ENCODE results near the gene NAT14.
"Not testable (repeated sequence)": the region's sequence is repeated elsewhere in the genome, so short reads cannot be mapped to it uniquely, and the experiment has no call there.

Gene NAT14

DNA sequence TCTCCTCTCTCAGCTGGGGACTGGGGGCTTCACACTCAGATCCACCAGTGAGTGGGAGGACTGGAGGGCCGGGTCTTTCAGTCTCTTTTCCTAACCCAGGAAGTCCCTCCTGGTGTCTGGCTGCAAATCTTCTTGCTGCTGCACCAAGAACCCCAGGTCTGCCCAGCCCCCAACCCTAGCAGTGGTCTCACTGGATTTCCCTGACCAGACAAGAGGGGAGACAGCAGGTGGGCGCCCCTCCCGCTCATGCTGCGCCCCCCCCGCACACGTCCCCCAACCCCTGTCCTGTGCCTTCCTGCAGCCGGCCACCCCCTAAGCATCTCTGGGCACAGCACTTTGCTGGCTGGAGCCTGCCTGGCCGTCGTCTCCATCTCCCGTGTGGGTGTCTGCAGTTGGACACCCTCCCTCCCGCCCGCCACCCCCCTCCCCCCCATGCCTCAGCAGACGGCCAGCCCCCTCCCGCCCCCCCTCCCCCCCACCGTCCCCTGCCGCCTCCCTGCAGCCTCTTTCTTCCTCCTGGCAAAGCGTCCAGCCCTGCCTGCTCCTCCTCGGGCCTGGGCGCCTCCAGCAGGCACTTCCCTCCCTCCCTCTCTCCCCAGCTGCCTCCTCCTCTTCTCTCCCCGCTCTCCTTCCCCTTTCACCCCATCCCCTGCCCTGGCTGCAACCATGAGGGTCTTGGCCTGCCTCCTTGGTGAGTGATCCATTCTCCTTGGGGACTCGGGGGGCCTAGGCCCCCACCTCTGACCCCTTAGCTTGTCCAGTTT lies 3.1 kb downstream of the NAT14 start, which contains the start of gene SSC5D:
TSS of gene SSC5D (plus strand) at position 513 of the 764 bp plus-strand sequence. CDS start at position 667, 154 bp downstream.
- DNase-seq, result no peak

DNA sequence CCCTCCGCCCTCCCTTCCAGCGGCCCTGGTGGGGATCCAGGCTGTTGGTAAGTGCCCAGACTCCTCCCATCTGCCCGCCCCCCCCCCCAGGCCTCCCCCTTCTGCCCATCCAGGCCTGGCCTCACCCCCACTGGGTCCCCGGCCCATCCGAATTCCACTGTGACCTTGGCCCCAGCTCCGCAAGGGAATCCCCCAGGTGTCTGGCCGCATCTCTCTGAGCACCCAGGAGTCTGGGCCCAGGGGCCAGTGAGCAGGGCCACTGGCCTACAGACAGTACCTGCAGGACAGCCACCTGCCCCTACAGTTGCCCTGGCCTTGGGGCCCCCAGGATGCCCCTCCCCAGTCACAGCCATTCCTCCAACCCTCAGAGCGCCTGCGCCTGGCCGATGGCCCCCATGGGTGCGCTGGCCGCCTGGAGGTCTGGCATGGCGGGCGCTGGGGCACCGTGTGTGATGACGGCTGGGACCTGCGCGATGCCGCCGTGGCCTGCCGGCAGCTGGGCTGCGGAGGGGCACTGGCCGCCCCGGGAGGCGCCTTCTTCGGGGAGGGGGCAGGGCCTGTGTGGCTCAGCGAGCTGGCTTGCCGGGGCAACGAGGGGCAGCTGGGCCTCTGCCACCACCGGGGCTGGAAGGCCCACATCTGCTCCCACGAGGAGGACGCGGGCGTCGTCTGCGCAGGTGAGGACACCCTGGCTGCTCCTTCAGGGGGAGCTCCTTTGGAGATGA lies 4.2 kb downstream of the NAT14 start:
- no peak for DNase-seq

DNA sequence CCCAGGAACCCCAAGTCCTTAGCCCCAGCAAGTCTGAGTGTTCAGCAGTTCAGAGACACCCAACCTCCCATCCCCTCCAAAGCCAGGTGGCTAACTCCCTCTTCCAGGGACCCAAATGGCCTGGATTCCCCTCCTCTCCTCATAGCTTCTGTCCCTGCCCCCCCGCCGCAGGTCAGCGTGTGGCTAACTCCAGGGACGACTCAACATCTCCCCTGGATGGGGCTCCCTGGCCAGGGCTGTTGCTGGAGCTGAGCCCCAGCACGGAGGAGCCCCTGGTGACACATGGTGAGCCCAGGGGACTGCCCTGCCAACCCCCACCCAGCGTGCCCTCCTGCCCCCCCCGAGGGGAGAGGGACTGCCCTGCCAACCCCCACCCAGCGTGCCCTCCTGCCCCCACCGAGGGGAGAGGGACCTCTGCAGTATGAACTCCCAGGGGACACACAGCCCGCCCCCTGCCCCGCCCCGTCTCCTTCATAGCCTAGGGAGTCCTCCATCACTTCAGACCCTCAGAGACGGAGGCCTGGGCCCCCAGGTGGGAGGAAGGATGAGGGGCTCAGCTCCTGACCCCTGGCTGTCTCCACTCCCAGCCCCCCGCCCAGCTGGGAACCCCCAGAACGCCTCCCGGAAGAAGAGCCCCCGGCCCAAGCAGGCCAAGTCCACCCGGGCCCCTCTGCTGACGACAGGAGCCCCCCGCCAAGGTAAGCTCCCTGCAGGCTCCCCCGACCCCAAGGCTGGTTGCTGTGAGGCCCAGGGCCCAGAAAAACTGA lies 4.9 kb downstream of the NAT14 start:
- no peak for DNase-seq

DNA sequence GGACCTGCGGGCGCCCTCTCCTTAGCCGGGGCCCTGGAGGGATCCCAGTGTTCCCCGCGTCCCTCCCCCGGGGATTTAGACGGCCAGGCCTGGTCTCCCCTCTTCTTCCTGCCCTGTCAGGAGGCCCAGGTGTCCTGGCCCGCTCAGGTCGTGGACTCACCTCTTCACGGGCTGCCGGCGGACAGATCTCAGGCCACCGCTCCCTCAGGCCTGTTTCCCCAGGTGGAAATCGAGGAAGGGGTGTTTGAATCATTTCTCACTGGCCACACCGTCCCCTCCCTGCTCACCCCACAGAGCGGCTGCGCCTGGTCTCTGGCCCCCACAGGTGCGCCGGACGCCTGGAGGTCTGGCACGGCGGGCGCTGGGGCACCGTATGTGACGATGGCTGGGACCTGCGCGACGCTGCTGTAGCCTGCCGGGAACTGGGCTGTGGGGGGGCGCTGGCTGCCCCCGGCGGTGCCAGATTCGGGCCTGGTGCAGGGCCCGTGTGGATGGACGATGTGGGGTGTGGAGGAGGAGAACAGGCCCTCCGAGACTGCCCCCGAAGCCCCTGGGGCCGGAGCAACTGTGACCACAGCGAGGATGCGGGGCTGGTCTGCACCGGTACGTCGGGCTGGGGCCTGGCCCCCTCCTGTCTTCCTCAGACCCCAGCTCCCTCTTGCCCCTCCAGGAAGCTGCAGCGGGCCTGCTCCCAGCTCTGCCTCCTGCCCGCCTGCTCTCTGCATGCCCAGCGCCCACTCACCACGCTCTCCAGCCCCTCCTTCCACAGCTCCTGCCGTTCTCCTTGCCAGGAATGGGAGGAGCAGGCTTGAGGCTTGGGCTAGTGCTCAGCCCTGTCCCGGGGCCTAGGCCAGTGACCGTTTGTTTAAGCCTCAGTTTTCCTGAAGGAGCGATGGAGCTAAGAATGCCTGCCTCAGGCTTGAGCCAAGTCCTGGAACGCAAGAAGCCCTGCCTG lies 5.8 kb downstream of the NAT14 start:
- no peak for DNase-seq

DNA sequence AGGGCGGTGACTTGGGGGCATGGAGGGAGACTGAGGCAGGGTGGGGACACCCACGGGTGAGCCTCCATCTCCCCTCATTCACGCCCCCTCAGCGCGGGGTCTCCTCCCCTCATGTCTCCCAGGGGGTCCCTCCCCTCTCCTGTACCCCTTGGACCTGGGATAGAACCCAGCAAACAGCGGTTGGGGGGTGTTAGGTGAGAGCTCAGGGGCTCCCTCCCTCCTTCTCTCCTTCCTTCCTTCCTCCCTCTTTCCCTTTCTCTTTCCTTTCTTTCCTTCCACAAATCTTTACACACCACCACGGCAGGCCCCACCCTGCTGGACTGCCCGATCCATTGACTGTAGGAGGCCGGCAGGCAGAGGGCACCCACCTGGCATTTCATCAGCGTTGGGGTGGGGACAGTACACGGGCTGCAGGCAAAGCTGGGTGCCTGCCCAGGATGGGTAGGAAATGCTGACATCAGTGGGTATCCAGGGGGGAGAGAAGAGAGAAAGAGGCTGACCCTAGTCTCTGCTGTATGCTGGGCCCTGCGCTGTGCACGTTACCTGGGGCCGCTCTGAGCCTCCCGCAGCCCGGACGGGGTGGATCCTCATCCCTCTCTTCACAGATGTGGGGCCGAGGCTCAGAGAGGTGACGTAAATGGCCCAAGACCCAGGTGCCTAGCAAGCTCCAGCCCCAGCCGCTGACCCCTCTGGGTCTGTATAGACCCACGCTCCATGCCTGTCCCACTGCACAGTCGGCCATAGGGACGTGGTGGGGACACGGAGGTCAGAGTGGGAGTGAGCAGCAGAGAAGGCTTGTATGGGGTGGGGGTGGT lies 6.8 kb downstream of the NAT14 start:
- DNase-seq, result no peak

DNA sequence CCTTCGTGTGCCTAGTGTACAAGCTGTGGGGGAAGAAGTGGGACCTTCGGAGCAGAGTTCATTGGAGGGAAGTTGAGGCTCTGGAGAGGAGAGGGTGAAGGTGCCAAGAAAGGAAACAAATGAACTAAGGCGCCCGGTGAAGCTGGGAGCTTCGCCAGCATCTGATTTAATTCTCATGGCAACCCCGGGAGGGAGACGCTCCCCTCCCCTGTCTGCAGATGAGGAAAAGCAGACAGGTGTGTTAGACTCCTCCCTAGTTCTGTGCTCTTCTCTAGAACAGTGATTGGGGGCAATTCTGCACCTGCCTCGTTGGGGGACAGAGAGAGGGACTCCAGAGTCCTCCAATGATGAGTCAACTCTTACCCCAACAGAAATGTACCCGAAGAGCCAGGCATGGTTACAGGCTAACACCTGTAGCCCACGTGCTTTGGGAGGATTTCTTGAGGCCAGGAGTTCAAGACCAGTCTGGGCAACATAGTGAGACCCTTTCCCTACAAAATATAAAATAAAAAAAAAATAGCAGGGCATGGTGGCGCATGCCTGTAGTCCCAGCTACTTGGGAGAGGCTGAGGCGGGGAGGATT lies 7.5 kb downstream of the NAT14 start:
- no peak for DNase-seq

DNA sequence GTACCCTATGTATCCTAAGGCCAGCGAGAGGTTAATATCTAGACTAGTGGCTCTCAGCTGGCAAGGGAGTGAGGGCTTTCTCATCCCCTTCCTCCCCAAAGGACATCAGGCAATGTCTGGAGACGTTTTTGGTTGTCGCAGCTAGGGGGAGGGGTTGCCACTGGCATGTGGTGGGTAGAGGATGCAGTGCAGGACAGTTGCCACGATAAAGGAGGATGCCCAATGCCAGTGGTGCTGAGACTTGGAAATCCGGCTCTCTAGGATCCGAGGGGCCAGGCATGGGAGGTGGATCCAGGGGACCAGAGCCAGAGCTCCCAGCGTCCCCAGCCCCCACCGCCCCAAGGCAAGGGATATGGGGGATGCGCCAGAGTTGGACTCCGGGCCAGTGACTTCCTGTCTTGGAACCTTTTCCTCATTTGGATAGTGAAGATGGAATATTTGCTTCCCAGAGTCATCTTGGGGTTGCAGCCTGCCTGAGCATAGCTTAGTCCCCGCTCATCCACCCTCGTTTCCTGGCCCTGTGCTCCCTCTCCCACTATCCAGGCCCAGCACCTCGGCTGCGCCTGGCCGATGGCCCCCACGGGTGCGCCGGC lies 8.2 kb downstream of the NAT14 start:
- no peak for DNase-seq

DNA sequence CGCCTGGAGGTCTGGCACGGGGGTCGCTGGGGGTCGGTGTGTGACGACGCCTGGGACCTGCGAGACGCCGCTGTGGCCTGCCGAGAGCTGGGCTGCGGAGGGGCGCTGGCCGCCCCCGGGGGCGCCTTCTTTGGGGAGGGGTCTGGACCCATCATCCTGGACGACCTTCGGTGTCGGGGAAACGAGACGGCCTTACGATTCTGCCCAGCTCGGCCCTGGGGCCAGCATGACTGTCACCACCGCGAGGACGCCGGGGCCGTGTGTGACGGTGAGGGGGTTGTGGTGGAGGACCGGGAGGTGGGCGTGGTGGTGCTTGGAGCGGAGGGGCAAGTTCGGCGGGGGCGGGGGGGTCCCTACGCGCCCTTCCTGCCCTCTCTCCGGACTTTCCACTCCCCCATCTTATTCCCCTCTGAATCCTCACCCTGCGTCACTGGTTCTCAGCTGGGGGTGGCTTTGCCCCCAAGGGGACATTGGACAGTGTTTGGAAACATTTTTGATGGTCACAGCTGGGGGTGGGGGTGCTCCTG lies 8.7 kb downstream of the NAT14 start:
- no peak for DNase-seq

DNA sequence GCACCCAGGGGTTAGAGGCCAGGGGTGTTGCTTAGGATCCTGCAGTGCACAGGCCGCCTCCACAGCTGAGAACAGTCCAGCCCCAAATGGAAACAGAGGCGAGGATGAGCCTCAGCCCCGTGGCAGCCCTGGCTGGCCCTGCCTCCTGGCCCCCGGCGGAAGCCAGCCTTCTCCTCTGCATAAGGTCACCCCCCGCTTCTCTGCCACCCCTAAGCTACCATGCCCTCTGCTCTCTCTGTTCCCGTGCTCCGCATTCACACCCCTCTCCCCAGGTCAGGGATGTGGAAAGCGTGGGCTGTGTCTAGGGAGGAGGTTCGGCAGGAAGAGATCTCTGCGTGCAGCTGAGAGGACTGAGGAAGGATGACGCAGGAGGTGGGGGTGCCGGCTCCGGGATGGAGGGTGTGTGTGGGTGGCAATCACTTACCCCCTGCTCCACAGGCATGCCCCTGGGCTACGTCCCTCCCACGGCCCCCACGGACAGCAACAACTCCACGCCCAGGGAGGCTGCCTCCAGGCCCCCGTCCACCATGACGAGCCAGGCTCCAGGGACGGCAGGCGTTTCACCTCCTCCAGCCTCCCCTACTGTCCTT lies 9.3 kb downstream of the NAT14 start:
- no peak for DNase-seq

DNA sequence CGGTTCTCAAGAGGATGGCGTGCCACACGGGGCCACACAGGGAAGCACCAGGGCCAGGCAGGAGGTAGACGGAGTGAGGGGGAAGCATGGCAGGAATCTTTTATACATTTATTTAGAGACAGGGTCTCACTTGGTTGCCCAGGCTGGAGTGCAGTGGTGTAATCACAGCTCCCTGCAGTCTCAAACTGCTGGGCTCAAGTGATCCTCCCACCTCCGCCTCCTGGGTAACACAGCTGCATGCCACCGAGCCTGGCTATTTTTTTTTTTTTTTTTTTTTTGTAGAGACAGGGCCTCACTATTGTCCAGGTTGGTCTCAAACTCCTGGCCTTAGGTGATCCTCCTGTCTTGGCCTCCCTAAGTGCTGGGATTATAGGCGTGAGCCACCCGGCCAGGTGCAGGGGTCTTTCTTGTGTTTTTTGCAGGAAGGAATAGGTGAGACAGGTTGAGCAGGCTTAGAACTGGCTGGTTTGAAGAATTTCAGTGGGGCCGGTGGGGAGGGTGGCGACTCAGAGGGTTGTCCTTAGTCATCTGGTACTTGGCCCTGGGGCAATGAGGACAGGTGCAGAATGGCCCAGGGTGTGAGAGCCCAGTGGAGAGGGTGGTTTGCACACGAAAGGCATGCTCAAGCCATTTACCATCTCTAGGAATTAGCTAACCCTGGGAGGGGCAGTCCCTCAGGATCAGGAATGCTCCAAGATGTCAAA lies 10.8 kb downstream of the NAT14 start:
- no peak for DNase-seq

DNA sequence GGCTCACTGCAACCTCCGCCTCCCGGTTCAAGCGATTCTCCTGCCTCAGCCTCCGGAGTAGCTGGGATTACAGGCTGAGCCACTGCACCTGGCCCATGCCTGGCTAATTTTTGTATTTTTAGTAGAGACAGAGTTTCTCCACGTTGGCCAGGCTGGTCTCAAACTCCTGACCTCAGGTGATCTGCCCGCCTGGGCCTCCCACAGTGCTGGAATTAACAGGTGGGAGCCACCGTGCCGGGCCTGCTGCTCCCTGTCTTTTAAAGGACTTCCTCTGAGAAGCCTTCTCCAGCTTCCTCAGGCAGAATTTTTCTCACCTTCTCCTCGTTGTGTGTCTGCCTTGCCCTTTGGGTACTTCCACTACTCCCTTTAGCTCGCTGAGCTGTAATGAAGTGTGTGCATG lies 11.8 kb downstream of the NAT14 start:
- not testable (repeated sequence) for DNase-seq

DNA sequence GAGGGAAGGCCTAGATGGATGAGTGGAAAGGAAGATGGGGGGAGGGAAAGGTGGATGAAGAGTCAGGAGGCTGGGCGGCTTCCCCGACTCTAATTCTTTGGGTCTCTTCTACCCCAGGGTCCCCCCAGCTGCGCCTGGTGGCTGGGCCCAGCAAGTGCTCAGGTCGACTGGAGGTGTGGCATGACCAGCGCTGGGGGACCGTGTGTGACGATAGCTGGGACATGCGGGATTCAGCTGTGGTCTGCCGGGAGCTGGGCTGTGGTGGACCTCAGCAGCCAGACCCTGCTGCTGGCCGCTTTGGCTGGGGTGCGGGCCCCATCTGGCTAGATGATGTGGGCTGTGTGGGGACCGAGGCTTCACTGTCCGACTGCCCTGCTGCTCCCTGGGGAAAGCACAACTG lies 12.8 kb downstream of the NAT14 start:
- DNase-seq, result no peak

DNA sequence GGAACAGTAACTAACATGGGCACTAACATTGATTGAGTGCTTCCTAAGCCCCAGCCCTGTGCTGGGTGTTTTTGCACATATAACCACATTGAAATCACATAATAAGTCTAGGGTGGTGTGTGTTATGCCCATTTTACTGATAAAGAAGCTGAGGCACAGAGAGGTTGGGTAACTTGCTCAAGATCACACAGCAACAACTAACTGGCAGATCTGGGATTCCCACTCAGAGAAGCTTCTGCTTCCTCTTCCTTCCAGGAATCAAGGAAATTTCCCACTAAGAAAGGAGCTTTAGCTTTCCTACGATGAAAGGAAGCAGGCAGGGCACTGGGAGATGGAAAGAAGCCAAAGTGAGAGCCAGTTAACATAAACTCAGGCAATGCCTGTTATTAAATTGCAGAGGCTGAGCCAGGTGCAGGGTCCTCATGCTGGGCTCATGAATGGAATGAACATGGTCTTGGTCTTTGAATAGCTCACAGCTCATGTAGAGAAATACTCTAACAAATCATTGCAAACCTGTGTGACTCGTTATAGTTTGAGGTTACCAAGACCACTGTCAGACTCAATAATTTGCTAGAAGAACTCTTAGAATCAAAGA lies 13.4 kb downstream of the NAT14 start:
- DNase-seq, result no peak

DNA sequence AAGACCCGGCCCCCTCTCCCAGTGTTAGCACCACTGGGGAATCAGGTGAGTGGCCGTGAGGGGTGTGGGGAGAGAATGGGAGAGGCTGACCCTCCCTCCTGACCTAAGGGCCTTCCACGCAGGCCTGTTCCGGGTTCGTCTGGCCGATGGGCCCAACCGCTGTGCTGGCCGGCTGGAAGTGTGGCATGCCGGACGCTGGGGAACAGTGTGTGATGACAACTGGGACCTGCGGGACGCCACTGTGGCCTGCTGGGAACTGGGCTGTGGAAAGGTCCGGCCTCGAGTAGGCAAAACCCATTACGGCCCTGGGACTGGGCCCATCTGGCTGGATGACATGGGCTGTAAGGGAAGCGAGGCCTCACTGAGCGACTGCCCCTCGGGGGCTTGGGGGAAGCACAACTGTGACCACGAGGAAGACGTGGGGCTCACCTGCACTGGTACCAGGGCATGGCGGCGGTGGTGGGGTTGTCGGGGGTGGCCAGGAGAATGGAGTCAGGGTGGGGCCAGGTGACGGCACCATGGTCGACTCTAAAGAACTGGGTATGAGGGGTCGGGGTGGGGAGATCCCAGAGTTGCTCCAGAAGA lies 15.5 kb downstream of the NAT14 start:
- DNase-seq, result no peak

DNA sequence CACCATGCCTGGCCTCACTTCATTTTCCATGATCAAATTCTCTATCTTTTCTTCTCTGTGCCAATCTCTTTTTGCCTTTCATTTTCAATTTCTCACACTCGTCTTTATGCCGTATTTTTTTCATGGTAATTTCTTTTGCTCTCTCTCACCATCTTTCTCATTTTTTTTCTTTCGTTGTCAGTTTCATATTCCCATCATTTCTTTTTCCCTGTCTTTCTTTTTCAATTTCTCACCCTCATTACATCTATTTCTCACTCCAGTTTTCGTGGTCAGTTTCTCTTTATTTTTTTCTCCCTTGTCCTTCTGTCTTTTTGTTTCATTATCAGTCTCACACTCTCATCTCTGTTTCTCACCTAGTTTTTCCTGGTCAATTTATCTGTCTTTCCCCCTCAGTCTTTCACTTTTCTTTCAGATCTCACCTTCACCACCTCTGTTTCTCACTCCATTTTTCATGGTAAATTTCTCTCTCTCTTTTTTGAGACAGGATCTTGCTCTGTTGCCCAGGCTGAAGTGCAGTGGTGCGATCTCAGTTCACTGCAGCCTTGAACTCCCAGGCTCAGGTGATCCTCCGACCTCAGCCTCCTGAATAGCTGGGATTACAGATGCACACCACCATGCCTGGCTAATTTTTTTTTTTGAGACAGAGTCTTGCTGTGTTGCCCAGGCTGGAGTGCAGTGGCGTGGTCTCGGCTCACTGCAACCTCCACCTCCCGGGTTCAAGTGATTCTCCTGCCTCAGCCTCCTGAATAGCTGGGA lies 17.4 kb downstream of the NAT14 start:
- DNase-seq, result no peak

DNA sequence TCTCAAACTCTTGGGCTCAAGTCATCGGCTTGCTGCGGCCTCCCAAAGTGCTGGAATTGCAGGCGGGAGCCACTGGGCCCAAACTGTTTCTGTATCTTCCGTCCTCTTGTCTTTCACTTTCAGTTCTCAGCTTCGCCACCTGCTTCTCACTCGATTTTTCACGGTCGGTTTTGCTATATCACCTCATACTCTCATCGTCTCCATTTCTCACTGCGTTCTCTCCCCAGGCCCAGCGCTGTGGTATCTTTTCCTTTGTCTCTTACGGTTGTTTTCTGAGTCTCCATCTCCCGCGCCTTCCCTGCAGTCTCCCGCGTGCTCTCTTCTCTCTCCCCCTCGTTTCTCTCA lies 18.1 kb downstream of the NAT14 start:
- no peak for DNase-seq

DNA sequence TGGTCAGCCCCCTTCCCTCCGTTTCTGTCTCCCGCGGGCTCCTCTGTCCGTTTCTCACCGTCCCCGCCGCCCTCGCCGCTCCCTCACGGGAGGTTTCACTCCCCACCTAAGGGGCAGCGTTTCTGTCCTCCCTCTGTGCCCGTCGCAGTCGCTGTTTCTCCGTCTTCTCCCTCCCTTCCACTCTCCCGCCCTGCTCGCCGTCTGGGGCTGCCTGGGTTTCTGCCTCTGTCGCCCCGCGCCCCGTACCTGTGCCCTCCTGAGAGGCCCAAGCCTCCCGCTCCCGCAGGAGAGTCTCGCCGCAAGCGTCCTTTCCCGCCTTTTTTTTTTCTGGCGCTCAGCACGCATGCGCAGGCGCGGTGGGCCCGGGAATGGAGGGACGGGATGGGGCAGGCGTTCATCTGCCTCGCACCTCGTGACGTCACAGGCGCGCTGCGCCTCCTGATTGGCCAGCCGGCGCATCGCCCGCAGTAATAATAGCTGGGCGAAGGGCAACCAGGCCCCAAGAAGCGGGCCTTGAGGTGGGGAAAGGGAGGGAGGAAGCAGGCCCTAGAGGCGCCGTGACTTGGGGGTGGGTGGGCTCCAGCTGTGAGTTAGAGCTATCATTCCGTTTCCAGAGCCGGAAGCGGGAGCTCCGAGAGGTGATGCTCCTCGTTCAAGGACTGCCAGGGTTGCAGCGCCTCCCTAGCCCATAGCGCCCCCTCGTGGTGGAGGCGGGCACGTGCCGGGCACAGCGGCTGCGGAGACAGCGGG lies 18.7 kb downstream of the NAT14 start:
- peak; percentile 79 to 95 (median 87) for DNase-seq
